MM.1S (cell line): Measurements from ENCODE around the gene APPL2.

Experiments
- CTCF ChIP-seq: fragments of 300-600 bp; sonication (generic); IDR thresholded peaks from 2 replicates; pipeline ENCODE4 v1.5.1; 2016; ENCODE audit warnings: antibody characterized with exemption, low read length, mixed read lengths
- EZH2 ChIP-seq: fragments of 300-600 bp; sonication (generic); optimal IDR thresholded peaks from 2 replicates; pipeline ENCODE3; 2017; ENCODE audit warnings: low read depth, mild to moderate bottlenecking, antibody characterized with exemption, low read length, mixed read lengths
- EZH2phosphoT487 ChIP-seq: fragments of 300-600 bp; sonication (generic); IDR thresholded peaks from 2 replicates; pipeline ENCODE4 v1.6.1; 2018; ENCODE audit warnings: antibody characterized with exemption, low read length

DNA sequence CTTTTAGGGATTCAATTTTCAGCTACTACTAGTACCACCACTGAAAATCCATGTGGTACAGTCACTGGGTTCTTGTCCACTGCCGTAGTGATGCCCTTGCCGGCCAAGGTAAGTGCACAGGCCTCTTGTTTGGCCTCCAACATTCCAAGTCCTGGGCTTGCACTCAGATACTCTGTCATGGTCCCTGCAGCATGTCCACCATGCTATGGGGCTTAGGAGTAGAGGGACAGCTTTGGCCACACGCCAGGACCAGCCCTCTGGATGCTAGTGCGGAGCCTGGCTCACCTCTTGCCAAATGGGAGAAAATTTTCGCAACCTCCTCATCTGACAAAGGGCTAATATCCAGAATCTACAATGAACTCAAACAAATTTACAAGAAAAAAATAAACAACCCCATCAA is 38.6 kb upstream of the APPL2 start:
- no peak for TF ChIP-seq CTCF
- TF ChIP-seq EZH2 = no peak
- no peak for TF ChIP-seq EZH2phosphoT487
